ENCODE data around the gene CHST9.

DNA sequence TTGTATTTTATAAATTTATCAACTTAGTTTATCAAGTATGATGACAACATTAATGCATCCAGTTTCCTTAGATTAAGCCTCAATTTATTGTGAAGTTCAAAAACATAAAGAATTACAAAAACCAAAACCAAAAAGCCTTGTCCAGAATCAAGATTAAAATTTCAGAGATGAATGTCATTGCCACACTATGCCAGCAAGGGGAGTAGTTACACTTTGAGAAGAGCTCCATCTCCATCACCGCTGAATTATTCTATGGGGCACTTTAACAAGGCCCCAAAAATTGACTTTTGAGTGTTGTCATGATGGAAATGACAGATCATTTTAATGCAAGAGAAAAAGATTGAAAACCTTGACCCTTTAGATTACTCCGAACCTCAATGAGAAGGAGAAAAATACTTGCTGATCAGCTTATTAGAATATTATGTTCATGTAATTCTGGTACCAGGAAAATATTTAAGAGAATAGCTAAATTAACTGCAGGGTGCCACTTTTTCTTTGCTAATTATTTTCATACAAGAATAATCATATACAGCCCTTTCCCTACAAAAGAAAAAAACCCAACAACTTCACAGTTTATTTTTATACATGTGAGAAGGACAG lies 167.1 kb downstream of the CHST9 start:
- no peak for TF ChIP-seq POLR2A (IDR thresholded peaks at IDR 0.05)
- TF ChIP-seq, protein P1, sequence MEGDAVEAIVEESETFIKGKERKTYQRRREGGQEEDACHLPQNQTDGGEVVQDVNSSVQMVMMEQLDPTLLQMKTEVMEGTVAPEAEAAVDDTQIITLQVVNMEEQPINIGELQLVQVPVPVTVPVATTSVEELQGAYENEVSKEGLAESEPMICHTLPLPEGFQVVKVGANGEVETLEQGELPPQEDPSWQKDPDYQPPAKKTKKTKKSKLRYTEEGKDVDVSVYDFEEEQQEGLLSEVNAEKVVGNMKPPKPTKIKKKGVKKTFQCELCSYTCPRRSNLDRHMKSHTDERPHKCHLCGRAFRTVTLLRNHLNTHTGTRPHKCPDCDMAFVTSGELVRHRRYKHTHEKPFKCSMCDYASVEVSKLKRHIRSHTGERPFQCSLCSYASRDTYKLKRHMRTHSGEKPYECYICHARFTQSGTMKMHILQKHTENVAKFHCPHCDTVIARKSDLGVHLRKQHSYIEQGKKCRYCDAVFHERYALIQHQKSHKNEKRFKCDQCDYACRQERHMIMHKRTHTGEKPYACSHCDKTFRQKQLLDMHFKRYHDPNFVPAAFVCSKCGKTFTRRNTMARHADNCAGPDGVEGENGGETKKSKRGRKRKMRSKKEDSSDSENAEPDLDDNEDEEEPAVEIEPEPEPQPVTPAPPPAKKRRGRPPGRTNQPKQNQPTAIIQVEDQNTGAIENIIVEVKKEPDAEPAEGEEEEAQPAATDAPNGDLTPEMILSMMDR (IDR thresholded peaks at IDR 0.05) = peak; percentile 25 to 50 (median 36)
